Naive thymus-derived CD4-positive, alpha-beta T cell (primary cell): ENCODE measurements around the gene P2RX3. TPM values are rescaled to one million over a fixed set of nuclear protein-coding genes. Genes with fewer than 3 reads are reported as not detected.
"Not testable (repeated sequence)": the region's sequence is repeated elsewhere in the genome, so short reads cannot be mapped to it uniquely, and the experiment has no call there.

ENCODE experiments used
- ATAC-seq: fragments of 150-1000 bp; cut with Tn5 transposase; 2 replicates; pipeline ENCODE4 v1.10.0; 2021; ENCODE audit warnings: mild to moderate bottlenecking, moderate library complexity
- CTCF ChIA-PET: fragments of 350-600 bp; sonication (Branson Sonifier 250); formaldehyde crosslinking; loops from one replicate; lab custom pipeline; 2021; ENCODE audit warnings: antibody characterized with exemption; lab: Charles Lee
- POLR2A ChIA-PET: fragments of 350-600 bp; sonication (Branson Sonifier 250); formaldehyde crosslinking; loops from one replicate; lab custom pipeline; 2021; ENCODE audit warnings: antibody characterized with exemption, inconsistent platforms; lab: Charles Lee
- DNase-seq, 9 donors: peaks; one replicate each; pipeline versions ENCODE4 v3.0.0 to v3.0.0-alpha.2; 2020 to 2022; ENCODE audit warnings: mixed read lengths in 1 of 9
- H3K27ac ChIP-seq: one replicate; pipeline ENCODE4 v1.7.0; 2013; ENCODE audit warnings: mild to moderate bottlenecking, low read depth, low read length, moderate library complexity
- H3K27me3 ChIP-seq, 2 donors: one replicate each; pipeline ENCODE4 v1.7.0; 2013; ENCODE audit warnings: low read length in 2 of 2, mild to moderate bottlenecking in 2 of 2, moderate library complexity in 2 of 2; ENCODE audit not compliant: control insufficient read depth in 2 of 2, insufficient read depth in 2 of 2
- H3K36me3 ChIP-seq, 3 experiments: 1 replicate in 2 of 3; 2 replicates in 1 of 3; pipeline ENCODE4 v1.7.0; 2013; ENCODE audit warnings: low read length in 3 of 3, mild to moderate bottlenecking in 3 of 3, moderate library complexity in 1 of 3; ENCODE audit not compliant: insufficient read depth in 3 of 3, control insufficient read depth in 2 of 3
- H3K4me1 ChIP-seq, 2 donors: one replicate each; pipeline ENCODE4 v1.7.0; 2013; ENCODE audit warnings: low read length in 2 of 2, mild to moderate bottlenecking in 2 of 2, moderate library complexity in 1 of 2; ENCODE audit not compliant: control insufficient read depth in 2 of 2, insufficient read depth in 2 of 2
- H3K4me3 ChIP-seq: 2 replicates; pipeline ENCODE4 v1.7.0; 2013; ENCODE audit warnings: mild to moderate bottlenecking, low read length
- H3K9me3 ChIP-seq, 3 experiments: 1 replicate in 2 of 3; 2 replicates in 1 of 3; pipeline ENCODE4 v1.7.0; 2013; ENCODE audit warnings: low read length in 3 of 3; ENCODE audit not compliant: control insufficient read depth in 2 of 3
- H3K27ac Mint-ChIP-seq, 9 donors: one replicate each; pipeline ENCODE4 v1.8.0; 2020 to 2022; ENCODE audit warnings: mixed read lengths in 9 of 9, mild to moderate bottlenecking in 8 of 9, moderate library complexity in 5 of 9, inconsistent platforms in 2 of 9
- H3K27me3 Mint-ChIP-seq, 5 donors: one replicate each; pipeline ENCODE4 v1.8.0; 2021 to 2022; ENCODE audit warnings: mixed read lengths in 5 of 5, mild to moderate bottlenecking in 1 of 5
- H3K36me3 Mint-ChIP-seq, 5 donors: one replicate each; pipeline ENCODE4 v1.8.0; 2020 to 2022; ENCODE audit warnings: mixed read lengths in 5 of 5, mild to moderate bottlenecking in 3 of 5, inconsistent platforms in 1 of 5
- H3K4me1 Mint-ChIP-seq, 7 donors: one replicate each; pipeline ENCODE4 v1.8.0; 2020 to 2022; ENCODE audit warnings: mixed read lengths in 7 of 7, mild to moderate bottlenecking in 3 of 7, inconsistent platforms in 1 of 7
- H3K4me3 Mint-ChIP-seq, 10 donors: one replicate each; pipeline ENCODE4 v1.8.0; 2020 to 2022; ENCODE audit warnings: mild to moderate bottlenecking in 10 of 10, mixed read lengths in 10 of 10, moderate library complexity in 6 of 10, inconsistent platforms in 2 of 10
- H3K9me3 Mint-ChIP-seq, 11 donors: one replicate each; pipeline ENCODE4 v1.8.0; 2020 to 2022; ENCODE audit warnings: mixed read lengths in 11 of 11, mild to moderate bottlenecking in 4 of 11, inconsistent platforms in 1 of 11, moderate library complexity in 1 of 11
- intact Hi-C, 2 donors: fragments of 100-400 bp; cut with micrococcal nuclease; formaldehyde crosslinking; loops; one replicate each; pipeline ENCODE4 v1.15.1; 2023
- polyA plus RNA-seq, 2 donors: library from polyadenylated mRNA; unstranded; fragments of 300-500 nt; fragmentation: Illumina TruSeq; gene quantifications; one replicate each; pipeline ENCODE4 v1.2.3, GENCODE V29; 2021
- total RNA-seq, 6 experiments: library from RNA in 5 of 6; stranded (reverse) in 5 of 6; gene quantifications; 1 replicate in 5 of 6; 2 replicates in 1 of 6; pipeline ENCODE4 v1.2.3 and lab custom pipeline; 2021 to 2026

The P2RX3 gene
- total and polyA plus RNA-seq, 7 experiments from 2014 or later: not detected

DNA sequence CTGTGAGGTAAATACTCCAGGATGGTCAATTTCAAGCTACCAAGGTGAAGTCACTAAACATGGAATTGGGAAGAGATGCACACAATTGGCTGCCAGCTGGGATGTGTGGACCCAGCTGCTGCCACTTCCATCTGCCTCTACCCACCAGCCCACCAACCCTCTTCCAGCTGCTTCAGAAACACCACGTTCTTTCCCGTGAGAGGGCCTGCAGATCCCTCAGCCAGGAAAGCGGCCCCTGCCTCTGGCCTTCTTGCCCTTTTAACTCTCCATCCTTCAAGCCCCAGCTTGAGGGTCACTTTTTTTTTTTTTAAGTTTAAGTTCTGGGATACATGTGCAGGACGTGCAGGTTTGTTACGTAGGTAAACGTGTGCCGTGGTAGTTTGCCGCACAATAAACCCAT, 22.8 kb downstream of the P2RX3 start:
- no peak overlapping the region for H3K4me3 ChIP-seq
- no peaks in the 10 kb centered on the region for H3K4me1 ChIP-seq
- Mint-ChIP-seq H3K27me3 (peaks cover 0 to 13% (median 5%) of the 10 kb centered on the region in 5 donors), H3K36me3 (no peaks in the 10 kb centered on the region), H3K27ac (no peak overlapping the region), H3K4me1 (peaks cover 0 to 4% (median 0%) of the 10 kb centered on the region in 7 donors), H3K9me3 (peaks cover 0 to 2% (median 0%) of the 10 kb centered on the region in 11 donors), H3K4me3 (no peak overlapping the region)
- POLR2A ChIA-PET: interaction anchor here (0.6 kb wide), 1 partner anchor 97 kb away, joined by 5 read pairs; no protein-coding TSS in a partner anchor
- intact Hi-C loops: no loop called here
- H3K27me3 ChIP-seq: peaks cover 0 to 5% of the 10 kb centered on the region in 2 donors
- H3K27ac ChIP-seq: no peak overlapping the region
- H3K36me3 ChIP-seq: no peaks in the 10 kb centered on the region
- DNase-seq (no peak), ATAC-seq (no peak)
- H3K9me3 ChIP-seq: no peaks in the 10 kb centered on the region
- CTCF ChIA-PET: interaction anchor here (0.7 kb wide), 1 partner anchor 13 kb away, joined by 3 read pairs; no protein-coding TSS in a partner anchor

DNA sequence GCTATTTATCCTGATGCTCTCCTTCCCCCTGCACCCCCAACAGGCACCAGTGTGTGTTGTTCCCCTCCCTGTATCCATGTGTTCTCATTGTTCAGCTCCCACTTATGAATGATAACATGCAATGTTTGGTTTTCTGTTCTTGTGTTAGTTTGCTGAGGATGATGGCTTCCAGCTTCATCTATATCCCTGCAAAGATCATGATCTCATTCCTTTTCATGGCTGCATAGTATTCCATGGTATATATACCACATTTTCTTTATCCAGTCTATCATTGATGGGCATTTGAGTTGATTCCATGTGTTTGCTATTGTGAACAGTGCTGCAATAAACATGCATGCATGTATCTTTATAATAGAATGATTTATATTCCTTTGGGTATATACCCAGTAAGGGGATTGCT, 23.3 kb downstream of the P2RX3 start:
- H3K27ac ChIP-seq, H3K4me1 ChIP-seq, H3K27me3 ChIP-seq, H3K4me3 ChIP-seq, intact Hi-C loops, H3K9me3 Mint-ChIP-seq, ATAC-seq, H3K4me1 Mint-ChIP-seq, H3K36me3 Mint-ChIP-seq, H3K36me3 ChIP-seq, POLR2A ChIA-PET, H3K4me3 Mint-ChIP-seq, DNase-seq, H3K9me3 ChIP-seq: not testable (repeated sequence)
- H3K27me3 Mint-ChIP-seq: peaks cover 0 to 11% (median 5%) of the 10 kb centered on the region in 5 donors
- H3K27ac Mint-ChIP-seq: peak overlapping the region in 1 of 9 donors; percentile 56
- CTCF ChIA-PET: interaction anchor here (0.7 to 1.7 kb wide), 3 partner anchors 8 to 16 kb away, joined by 3 to 8 read pairs (median 3); no protein-coding TSS in a partner anchor

GRCh38 chr11:57361926-57362325, 23.8 kb downstream of the P2RX3 start:
- H3K27ac Mint-ChIP-seq: no peak overlapping the region
- no peak overlapping the region for H3K4me3 Mint-ChIP-seq

DNA sequence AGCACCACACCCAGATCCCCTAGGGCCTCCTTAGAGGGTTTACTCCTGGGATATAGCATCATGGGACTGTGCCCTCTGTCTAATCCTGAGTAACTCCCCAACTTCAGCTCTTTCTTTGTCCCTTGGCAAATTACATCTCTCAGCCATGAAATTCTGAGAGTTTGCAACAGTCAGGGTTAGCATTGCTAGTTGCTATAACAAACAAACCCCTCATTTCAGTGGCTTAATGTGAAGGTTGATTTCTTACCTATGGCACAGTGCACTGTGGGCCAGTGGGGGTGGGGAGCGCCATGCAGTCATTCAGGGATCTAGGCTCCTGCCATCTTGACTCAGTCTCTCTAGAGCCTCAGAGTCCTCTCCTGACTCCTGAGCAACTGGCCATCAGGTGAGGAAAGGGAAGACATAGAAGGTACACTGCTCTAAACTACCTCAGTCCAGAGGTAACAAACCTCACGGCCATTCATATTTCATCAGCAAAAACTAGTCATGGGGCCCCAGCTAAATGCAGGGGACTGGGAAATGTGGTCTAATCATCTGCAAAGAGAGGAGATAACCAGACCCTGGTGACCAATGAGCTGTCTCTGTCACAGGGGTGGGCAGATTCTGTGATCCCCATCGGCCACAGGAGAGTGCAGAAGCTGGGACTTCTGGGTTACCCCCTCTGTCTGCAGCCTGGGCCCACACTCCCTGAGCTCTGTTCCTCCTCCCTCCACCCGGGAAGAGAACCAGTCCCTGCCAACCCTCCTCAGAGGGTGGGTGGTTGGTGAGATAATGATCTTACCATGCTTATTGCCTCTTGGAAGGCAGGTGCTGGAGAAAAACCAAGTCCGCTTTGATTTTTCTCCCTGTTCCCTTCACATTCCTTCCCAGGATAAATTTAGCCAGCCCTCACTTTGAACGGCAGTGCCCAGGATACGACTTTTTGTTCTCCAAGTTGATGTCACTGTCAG, 25.3 kb downstream of the P2RX3 start:
- Mint-ChIP-seq H3K36me3 (no peaks in the 10 kb centered on the region), H3K27me3 (peaks cover 0 to 7% (median 3%) of the 10 kb centered on the region in 5 donors), H3K4me1 (no peaks in the 10 kb centered on the region), H3K9me3 (peaks cover 0 to 2% (median 0%) of the 10 kb centered on the region in 11 donors), H3K4me3 (no peak overlapping the region), H3K27ac (no peak overlapping the region)
- POLR2A ChIA-PET: no interaction called here
- intact Hi-C loops: no loop called here
- Histone ChIP-seq H3K36me3 (no peaks in the 10 kb centered on the region), H3K27ac (no peak overlapping the region), H3K27me3 (peaks cover 0 to 5% of the 10 kb centered on the region in 2 donors), H3K9me3 (no peaks in the 10 kb centered on the region), H3K4me3 (no peak overlapping the region), H3K4me1 (no peaks in the 10 kb centered on the region)
- ATAC-seq (no peak), DNase-seq (no peak)
- CTCF ChIA-PET: interaction anchor here (1.7 kb wide), 1 partner anchor 10 kb away, joined by 8 read pairs; no protein-coding TSS in a partner anchor

More at GRCh38 chr11:57361926-57362325, 23.8 kb downstream of the P2RX3 start:
- intact Hi-C loops: no loop called here
- Histone ChIP-seq H3K36me3 (no peaks in the 10 kb centered on the region), H3K27ac (no peak overlapping the region), H3K27me3 (peaks cover 0 to 5% of the 10 kb centered on the region in 2 donors), H3K4me3 (no peak overlapping the region), H3K4me1 (no peaks in the 10 kb centered on the region), H3K9me3 (no peaks in the 10 kb centered on the region)
- POLR2A ChIA-PET: no interaction called here
- Mint-ChIP-seq H3K27me3 (peaks cover 0 to 7% (median 3%) of the 10 kb centered on the region in 5 donors), H3K36me3 (no peaks in the 10 kb centered on the region), H3K4me1 (no peaks in the 10 kb centered on the region), H3K9me3 (peaks cover 0 to 2% (median 0%) of the 10 kb centered on the region in 11 donors)
- DNase-seq: no peak
- CTCF ChIA-PET: interaction anchor here (0.7 to 1.7 kb wide), 2 partner anchors 9 to 16 kb away, joined by 3 to 8 read pairs; no protein-coding TSS in a partner anchor
- no peak for ATAC-seq

DNA sequence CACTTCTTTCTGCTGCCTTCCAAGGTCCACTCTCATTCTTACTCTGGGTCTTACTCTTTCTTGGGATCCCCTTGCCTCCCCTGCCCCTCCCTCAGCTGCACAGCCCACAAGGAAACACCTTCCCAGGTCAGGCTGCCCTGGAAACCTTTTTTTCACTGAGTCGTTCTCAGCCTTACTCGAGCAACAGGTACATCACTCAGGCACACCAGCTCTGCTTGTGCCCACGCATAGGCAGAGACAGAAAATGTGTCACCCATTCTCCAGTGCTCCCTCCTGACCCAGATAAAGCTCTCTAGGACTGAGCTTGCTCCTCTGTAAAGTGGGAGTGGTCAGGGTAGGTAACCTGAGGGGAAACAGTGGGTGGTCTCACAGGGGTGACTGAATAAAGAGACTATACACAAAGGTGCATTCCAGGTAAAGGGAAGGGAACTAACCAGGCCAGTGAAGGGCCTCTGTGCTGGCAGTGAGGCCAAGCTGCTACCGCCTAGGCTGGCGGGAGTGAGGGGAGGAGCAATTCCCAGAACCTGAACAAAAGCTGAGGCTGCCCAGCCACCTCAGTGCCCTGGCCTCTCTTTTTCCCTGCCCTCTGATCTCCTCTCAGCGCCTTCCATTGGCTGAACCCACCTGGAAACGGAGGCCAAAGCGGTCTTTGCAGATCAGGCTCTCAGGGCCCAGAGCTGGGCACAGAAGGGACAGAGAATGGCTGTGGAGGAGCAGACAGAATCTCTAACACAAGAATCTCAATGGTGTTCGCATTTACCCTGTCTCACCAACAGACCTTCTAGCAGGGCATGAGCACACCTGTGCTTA, 26.9 kb downstream of the P2RX3 start:
- DNase-seq: no peak
- ATAC-seq: no peak

GRCh38 chr11:57368106-57368844, 30.1 kb downstream of the P2RX3 start:
- Mint-ChIP-seq H3K4me1 (no peaks in the 10 kb centered on the region), H3K4me3 (no peak overlapping the region), H3K36me3 (no peaks in the 10 kb centered on the region), H3K27me3 (peaks cover 0 to 2% (median 0%) of the 10 kb centered on the region in 5 donors), H3K9me3 (no peaks in the 10 kb centered on the region), H3K27ac (no peak overlapping the region)
- Histone ChIP-seq H3K4me1 (no peaks in the 10 kb centered on the region), H3K9me3 (no peaks in the 10 kb centered on the region), H3K4me3 (no peak overlapping the region), H3K36me3 (no peaks in the 10 kb centered on the region), H3K27ac (no peak overlapping the region), H3K27me3 (peaks cover 0 to 5% of the 10 kb centered on the region in 2 donors)
- CTCF ChIA-PET: interaction anchor here (0.5 to 1.1 kb wide), 2 partner anchors 20 to 1117 kb away, joined by 3 read pairs; no protein-coding TSS in a partner anchor
- POLR2A ChIA-PET: no interaction called here
- DNase-seq: no peak
- intact Hi-C loops: no loop called here
- no peak for ATAC-seq

More for the DNA sequence above, 26.9 kb downstream of the P2RX3 start:
- Mint-ChIP-seq H3K9me3 (peaks cover 0 to 2% (median 0%) of the 10 kb centered on the region in 11 donors), H3K27ac (no peak overlapping the region), H3K36me3 (no peaks in the 10 kb centered on the region), H3K4me3 (no peak overlapping the region), H3K4me1 (no peaks in the 10 kb centered on the region), H3K27me3 (peaks cover 0 to 7% (median 3%) of the 10 kb centered on the region in 5 donors)
- Histone ChIP-seq H3K9me3 (no peaks in the 10 kb centered on the region), H3K4me1 (no peaks in the 10 kb centered on the region), H3K27ac (no peak overlapping the region), H3K27me3 (peaks cover 0 to 5% of the 10 kb centered on the region in 2 donors), H3K4me3 (no peak overlapping the region), H3K36me3 (no peaks in the 10 kb centered on the region)
- CTCF ChIA-PET: no interaction called here
- POLR2A ChIA-PET: no interaction called here
- intact Hi-C loops: no loop called here
